ENCODE measurements around the gene RBAK. TPM values are rescaled to one million over a fixed set of nuclear protein-coding genes. Genes with fewer than 3 reads are reported as not detected.
"Not testable (repeated sequence)": the region's sequence is repeated elsewhere in the genome, so short reads cannot be mapped to it uniquely, and the experiment has no call there.

The RBAK gene
- total RNA-seq, 1 experiment from 2014 or later: 18.5 TPM

GRCh38 chr7:5012985-5013384 is 32.7 kb upstream of the RBAK start:
- H3K4me3 Mint-ChIP-seq: no peak overlapping the region
- DNase-seq: no peak

GRCh38 chr7:5015936-5016335 is 29.7 kb upstream of the RBAK start:
- not testable (repeated sequence) for H3T11ph ChIP-seq (ENCODE audit: low read length); H3K4me1 ChIP-seq (ENCODE audit: insufficient read depth, low read length); H3K4me3 Mint-ChIP-seq; H2BK5ac ChIP-seq (ENCODE audit: insufficient read length, low read length); H3K9me3 ChIP-seq (ENCODE audit: control insufficient read depth, low read depth, low read length); H3K56ac ChIP-seq (ENCODE audit: insufficient read length, low read depth, low read length); H3K27ac Mint-ChIP-seq; H3K23ac ChIP-seq (ENCODE audit: insufficient read length, low read depth, low read length); H4K8ac ChIP-seq (replicated peaks; ENCODE audit: insufficient read length, low read depth, low read length); H2BK20ac ChIP-seq (ENCODE audit: low read depth, low read length, poor library complexity, severe bottlenecking); H3K9ac ChIP-seq (ENCODE audit: extremely low read depth, insufficient read length, low read length); H2AK5ac ChIP-seq (ENCODE audit: insufficient read length, low read length); H2AFZ ChIP-seq (ENCODE audit: low read length); H3K79me2 ChIP-seq (ENCODE audit: insufficient read depth, low read length); H3K4me1 Mint-ChIP-seq; H3K23me2 ChIP-seq (ENCODE audit: insufficient read length, low read depth, low read length, poor library complexity, severe bottlenecking); H3K79me1 ChIP-seq (ENCODE audit: insufficient read depth, low read depth, low read length, poor library complexity, severe bottlenecking); H3K4ac ChIP-seq (ENCODE audit: low read depth, low read length); H4K20me1 ChIP-seq (ENCODE audit: control insufficient read depth, insufficient read depth, insufficient read length); H2BK15ac ChIP-seq (ENCODE audit: low read depth, low read length); H2BK120ac ChIP-seq (ENCODE audit: low read depth, low read length, poor library complexity, severe bottlenecking); H3K27me3 ChIP-seq (ENCODE audit: insufficient read depth, low read length); H3K14ac ChIP-seq (ENCODE audit: insufficient read depth, low read length); H3K4me2 ChIP-seq (ENCODE audit: insufficient read depth, insufficient read length, low read length); DNase-seq; H3K27me3 Mint-ChIP-seq (ENCODE audit: low read depth); H3K27ac ChIP-seq (ENCODE audit: insufficient read length, low read depth, low read length); H4K91ac ChIP-seq (ENCODE audit: insufficient read length, low read depth, low read length); H3K18ac ChIP-seq (ENCODE audit: insufficient read length, low read depth, low read length); H2BK12ac ChIP-seq (ENCODE audit: insufficient read length, low read depth, low read length); H4K5ac ChIP-seq (ENCODE audit: insufficient read length, low read depth, low read length)
- WGBS (ENCODE audit: extremely low coverage, insufficient read length, low lambda C conversion rate): no CpG with 5 or more reads among the region's 6 CpGs
- peaks cover 14% of the 10 kb centered on the region in 2 experiments; a peak in 4 of 5 replicates for H3K9me3 Mint-ChIP-seq
- peaks cover 8 to 22% (median 10%) of the 10 kb centered on the region in 3 experiments; a peak in 5 of 7 replicates for H3K36me3 Mint-ChIP-seq (ENCODE audit: insufficient read depth in 1 of 3, low read depth in 3 of 3)

More at GRCh38 chr7:5012985-5013384, 32.7 kb upstream of the RBAK start:
- Histone ChIP-seq H3K4ac (ENCODE audit: low read depth, low read length) (no peak overlapping the region), H3K9me3 (ENCODE audit: control insufficient read depth, low read depth, low read length) (no peaks in the 10 kb centered on the region), H3K79me1 (ENCODE audit: insufficient read depth, low read depth, low read length, poor library complexity, severe bottlenecking) (no peaks in the 10 kb centered on the region), H2AFZ (ENCODE audit: low read length) (no peak overlapping the region), H2BK12ac (ENCODE audit: insufficient read length, low read depth, low read length) (no peak overlapping the region), H2BK20ac (ENCODE audit: low read depth, low read length, poor library complexity, severe bottlenecking) (no peak overlapping the region), H2AK5ac (ENCODE audit: insufficient read length, low read length) (no peak overlapping the region), H3K79me2 (ENCODE audit: insufficient read depth, low read length) (no peaks in the 10 kb centered on the region), H3K27ac (ENCODE audit: insufficient read length, low read depth, low read length) (no peak overlapping the region), H3T11ph (ENCODE audit: low read length) (no peak overlapping the region), H3K14ac (ENCODE audit: insufficient read depth, low read length) (no peak overlapping the region), H3K4me2 (ENCODE audit: insufficient read depth, insufficient read length, low read length) (no peak overlapping the region), H3K4me1 (ENCODE audit: insufficient read depth, low read length) (no peaks in the 10 kb centered on the region), H4K5ac (ENCODE audit: insufficient read length, low read depth, low read length) (no peak overlapping the region), H3K9ac (ENCODE audit: extremely low read depth, insufficient read length, low read length) (no peak overlapping the region), H2BK5ac (ENCODE audit: insufficient read length, low read length) (no peak overlapping the region), H4K20me1 (ENCODE audit: control insufficient read depth, insufficient read depth, insufficient read length) (no peaks in the 10 kb centered on the region), H3K56ac (ENCODE audit: insufficient read length, low read depth, low read length) (no peak overlapping the region), H2BK120ac (ENCODE audit: low read depth, low read length, poor library complexity, severe bottlenecking) (no peak overlapping the region), H3K23ac (ENCODE audit: insufficient read length, low read depth, low read length) (no peak overlapping the region), H3K23me2 (ENCODE audit: insufficient read length, low read depth, low read length, poor library complexity, severe bottlenecking) (no peaks in the 10 kb centered on the region), H4K8ac (replicated peaks; ENCODE audit: insufficient read length, low read depth, low read length) (no peak overlapping the region), H4K91ac (ENCODE audit: insufficient read length, low read depth, low read length) (no peak overlapping the region), H3K27me3 (ENCODE audit: insufficient read depth, low read length) (no peaks in the 10 kb centered on the region), H2BK15ac (ENCODE audit: low read depth, low read length) (no peak overlapping the region), H3K18ac (ENCODE audit: insufficient read length, low read depth, low read length) (no peak overlapping the region)
- Mint-ChIP-seq H3K27ac (no peak overlapping the region), H3K9me3 (peaks cover 18% of the 10 kb centered on the region in 2 experiments), H3K27me3 (ENCODE audit: low read depth) (no peaks in the 10 kb centered on the region; the same call in 1 of the 2 replicates), H3K4me1 (peaks cover 6 to 8% of the 10 kb centered on the region in 2 experiments), H3K36me3 (ENCODE audit: insufficient read depth in 1 of 3, low read depth in 3 of 3) (peaks cover 21 to 31% (median 24%) of the 10 kb centered on the region in 3 experiments)
- TF ChIP-seq CTCF (conservative IDR thresholded peaks at IDR 0.05): no peak
- WGBS (ENCODE audit: extremely low coverage, insufficient read length, low lambda C conversion rate): no CpG with 5 or more reads among the region's 7 CpGs

Data from H9 (cell line).